HG03378 (cell line): ENCODE measurements around the gene SLC25A21.
"Not testable (repeated sequence)": the region's sequence is repeated elsewhere in the genome, so short reads cannot be mapped to it uniquely, and the experiment has no call there.

ENCODE experiments used
- ATAC-seq: cut with Tn5 transposase; IDR thresholded peaks from one replicate; pipeline ENCODE4 v1.9.1; 2021; ENCODE audit warnings: mild to moderate bottlenecking, moderate library complexity; ENCODE audit not compliant: unreplicated experiment

The SLC25A21 gene

DNA sequence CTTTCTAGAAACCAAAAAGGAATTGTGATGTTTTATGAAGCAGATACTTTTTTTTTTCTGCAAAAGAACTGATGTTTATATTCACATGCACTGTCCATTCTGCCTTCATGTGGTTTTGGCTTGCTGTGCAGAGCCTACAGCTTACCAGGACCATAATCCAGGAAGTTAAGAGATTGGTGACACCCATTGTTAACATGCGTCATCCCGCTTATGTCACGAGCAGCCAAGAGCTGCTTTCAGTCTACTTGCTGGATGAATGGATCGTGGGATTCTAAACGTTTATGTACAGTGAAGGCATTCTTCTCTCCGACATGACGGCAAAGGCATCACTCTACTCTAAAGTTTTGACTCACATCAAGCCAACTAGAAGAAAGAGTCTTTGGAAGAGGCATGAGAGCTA, 434.1 kb downstream of the SLC25A21 start:
- ATAC-seq: no peak

DNA sequence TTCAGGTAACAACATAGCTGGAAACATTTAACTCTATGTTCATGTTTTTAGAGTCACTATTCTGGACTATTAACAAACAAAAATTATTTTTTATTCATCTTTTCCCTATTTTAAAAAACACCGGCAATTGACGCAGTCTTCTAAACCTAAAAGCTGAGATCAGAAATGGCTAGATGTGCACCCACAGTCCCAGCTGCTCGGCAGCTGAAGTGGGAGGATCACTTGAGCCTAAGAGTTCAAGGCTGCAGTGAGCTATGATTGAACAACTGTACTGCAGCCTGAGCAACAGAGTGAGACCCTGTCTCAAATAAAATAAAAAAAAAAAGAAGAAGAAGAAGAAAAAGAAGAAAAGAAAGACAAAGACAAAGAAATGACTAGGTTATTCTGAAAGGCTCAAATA, 446.3 kb downstream of the SLC25A21 start:
- no peak for ATAC-seq

DNA sequence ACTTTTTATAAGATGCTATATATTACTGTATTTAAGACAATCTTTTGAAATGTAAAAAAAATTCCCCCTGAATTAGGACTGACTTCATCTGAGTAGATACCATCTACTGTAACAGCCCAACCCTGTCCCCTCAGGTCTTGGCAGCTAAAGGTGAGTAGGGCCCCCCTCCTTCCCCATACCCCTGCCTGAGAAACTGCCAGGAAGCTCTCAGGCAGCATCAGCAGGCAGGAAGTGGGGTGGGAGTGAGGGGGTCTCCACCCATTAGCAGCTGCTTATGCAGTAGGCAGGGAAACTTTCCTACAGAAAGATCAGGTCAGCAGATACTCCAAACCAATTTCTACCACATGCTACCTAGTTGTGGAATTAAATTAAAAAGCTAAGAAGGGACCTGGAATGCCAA, 448.2 kb downstream of the SLC25A21 start:
- ATAC-seq: no peak

DNA sequence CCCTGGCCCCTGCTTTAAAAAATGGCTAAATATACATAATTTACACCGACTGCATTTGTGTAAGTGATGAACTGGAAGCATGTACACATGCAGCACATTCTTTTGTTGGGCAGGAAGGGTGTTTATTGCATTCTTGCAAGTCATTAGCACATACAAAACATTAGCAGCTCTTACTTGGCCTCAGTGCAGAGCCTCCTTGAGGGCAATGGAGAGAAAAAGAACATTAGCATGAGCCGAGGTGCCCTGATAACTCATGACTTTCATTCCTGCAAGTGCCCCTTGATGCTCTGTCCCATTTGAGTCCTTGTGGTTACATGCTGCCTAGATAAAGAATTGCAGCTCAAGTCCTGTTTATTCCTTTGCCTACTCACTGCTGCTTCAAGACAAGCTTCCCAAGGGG, 448.9 kb downstream of the SLC25A21 start:
- ATAC-seq: no peak

DNA sequence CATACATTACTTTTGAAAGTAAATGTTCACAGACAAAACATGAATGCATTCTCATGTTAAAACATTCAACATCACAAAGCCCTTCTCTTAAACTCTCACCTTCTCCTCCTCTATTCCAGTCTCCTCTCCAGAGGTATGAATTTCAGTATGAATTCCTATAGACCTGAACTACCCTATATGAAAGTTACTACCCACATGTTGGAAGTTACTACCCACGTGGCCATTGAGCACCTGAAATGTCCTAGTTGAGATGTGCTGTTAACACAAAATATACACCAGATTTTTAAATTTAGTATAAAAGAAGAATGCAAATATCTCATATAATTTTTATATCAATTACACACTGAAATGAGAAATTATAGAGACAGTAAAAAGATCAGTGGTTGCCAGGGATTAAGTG, 450.5 kb downstream of the SLC25A21 start:
- no peak for ATAC-seq

DNA sequence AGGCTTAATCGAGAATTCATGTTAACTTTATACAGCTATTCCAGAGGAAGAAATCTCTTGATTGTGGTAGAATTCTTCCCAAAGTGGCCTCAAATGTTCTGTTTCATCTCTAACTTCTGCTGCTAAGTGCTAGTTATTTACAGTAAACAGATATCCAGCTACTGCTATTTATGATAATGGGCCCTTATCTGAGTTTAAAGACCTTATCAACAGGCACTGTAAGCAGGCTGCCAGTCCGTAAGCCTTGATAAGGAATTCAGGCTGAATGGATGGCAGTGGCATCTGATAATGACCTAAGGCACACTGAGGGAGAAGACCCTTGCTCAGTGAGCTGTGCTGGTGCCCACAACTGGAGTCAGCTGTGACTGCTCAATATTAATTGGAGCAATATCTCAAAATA, 451.7 kb downstream of the SLC25A21 start:
- no peak for ATAC-seq

DNA sequence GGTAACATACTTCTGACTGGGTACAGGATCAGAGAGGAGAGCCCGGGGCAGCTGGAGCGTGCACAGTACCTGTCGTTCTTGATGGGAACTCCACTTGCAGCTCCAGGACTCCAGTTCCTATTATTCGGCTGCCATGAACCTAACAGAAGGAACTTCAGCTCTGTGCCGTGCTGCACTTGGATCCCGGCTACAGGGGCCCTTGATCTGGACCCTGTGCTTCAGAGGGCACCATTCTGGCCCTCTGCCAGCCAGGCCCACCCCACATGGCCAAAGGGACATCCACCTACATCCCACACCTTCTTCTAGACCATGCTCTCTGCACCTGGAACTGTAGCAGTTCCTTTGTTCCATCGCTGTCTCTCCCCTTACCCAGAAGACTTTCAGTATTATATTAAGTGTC, 452.6 kb downstream of the SLC25A21 start:
- no peak for ATAC-seq

DNA sequence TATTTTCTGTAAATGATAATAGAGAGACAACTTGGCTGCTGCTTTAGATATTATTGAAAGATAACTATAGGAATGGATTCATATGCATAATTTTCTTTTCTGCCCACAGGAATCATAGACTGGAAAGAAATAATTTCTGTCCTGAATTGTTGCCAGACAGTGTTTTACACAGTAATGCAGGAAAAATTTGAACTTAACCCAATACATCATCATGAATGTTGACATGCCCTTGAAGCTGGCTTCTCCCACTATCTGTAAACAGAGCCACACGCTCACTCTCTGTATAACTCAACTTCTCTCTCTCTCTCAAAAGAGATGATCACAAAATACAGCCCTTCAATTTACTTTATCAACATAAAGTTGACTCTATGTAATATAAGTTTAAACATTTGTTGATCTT, 454.2 kb downstream of the SLC25A21 start:
- ATAC-seq: no peak

DNA sequence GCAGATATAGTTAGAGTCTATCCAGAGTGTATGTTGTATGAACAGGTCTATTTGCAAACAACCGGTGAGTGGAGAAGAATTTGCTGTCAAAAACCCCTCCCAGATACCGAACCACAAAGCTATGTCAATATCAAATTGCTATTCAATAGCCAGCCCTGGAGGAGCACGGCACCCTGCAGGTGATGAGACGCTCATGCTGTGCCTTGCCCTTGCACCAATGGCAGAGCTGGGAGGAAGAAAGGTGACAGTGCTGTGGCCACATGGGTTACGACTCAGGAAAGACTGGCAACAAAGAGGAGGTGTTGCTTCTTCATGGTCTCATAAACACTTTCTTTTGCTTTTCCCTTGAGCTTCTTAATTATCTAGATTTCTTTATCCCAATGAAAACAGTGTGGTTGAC, 455.0 kb downstream of the SLC25A21 start:
- no peak for ATAC-seq

DNA sequence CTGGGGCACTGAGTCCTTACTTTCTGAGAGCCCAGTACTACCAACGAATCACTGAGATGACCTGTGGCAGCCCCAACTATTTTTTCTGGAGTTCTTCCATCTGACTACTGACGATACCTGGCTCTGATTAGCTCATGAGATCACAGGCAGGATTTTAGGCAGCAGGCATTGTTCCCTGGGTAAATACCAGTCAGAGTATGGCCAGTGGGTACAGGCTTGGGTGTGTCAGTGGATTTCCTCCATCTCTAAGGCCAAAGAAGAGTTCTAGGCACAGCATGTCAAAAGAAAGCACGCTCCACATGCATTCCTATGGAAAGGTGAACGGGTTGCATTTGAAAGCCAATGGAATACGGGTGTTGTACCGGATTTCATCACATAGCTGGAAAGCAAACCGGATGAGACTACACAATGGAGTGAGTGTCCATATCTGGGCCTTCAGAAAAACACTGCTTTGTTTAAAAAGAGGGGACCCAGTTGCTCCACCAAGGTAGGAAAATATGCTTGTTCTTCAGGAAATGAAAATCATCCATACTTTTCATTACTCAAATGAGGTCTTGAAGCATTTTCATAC, 455.7 kb downstream of the SLC25A21 start:
- no peak for ATAC-seq

DNA sequence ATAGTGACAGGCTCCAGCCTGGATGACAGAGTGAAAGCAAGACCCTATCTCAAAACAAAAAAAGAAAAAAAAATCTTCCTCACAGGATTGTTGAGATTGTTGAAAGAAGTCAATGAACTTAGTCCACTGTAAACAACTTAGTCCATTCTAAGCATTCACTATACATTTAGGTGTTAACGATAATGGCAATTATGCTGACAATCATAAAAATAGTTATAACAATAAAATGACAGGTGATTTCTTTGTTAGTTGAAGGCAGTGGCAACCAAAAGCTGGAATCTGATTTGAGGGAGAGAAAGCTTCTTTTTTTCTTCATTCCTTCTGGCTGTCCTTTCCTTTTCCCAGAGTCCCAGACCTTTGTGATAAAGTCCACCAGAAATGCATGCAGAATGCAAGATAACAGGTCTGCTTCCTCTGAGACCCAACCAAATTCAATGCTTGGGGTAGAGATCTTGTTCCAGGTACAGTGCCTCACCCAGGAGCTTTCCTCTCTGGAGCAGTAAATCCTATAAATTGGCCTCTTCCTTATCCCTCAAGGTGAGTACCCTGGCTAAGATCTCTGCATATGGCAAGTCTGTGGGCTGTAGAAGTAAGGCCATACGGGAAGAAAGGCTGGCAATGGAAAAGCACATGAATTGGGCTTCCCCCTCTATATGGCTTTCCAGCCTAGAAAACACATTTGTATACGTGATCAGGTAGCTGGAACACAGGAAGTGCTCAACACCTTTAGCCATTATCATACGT, 458.3 kb downstream of the SLC25A21 start:
- ATAC-seq: no peak

DNA sequence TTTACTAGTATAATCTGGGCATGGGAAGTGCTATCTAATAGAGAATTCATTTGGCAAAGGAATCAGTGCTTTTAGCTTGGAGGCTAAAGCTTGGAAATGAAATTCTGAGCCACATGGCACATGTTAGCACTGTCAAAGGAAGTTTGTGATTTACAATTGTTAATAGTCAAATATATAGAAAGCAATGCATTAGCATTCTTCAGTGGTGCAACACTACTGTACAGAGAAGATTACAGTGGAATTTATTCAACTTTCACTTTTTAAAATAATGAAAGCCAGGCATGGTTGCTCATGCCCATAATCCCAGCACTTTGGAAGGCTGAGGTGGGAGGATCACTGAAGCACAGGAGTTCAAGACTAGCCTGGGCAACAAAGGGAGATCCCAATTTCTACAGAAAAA, 464.8 kb downstream of the SLC25A21 start:
- no peak for ATAC-seq

DNA sequence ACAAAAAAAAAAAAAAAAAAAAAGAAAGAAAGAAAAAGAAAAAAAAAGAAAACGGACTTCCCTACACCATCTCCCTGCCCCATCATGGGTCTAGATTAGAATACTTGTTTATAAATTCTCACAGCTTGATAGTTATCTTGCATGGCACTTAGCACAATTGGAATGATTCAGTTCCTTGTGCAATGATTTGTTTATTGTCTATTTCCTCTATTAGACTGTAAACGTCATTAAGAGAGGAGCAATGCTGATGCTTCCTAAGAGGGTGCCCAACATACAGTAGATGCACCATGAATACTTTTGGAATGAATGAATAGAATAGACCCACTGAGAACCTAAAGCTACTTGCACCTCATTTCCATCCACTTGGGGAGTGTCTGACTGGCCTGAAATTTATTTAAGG, 469.9 kb downstream of the SLC25A21 start:
- no peak for ATAC-seq

DNA sequence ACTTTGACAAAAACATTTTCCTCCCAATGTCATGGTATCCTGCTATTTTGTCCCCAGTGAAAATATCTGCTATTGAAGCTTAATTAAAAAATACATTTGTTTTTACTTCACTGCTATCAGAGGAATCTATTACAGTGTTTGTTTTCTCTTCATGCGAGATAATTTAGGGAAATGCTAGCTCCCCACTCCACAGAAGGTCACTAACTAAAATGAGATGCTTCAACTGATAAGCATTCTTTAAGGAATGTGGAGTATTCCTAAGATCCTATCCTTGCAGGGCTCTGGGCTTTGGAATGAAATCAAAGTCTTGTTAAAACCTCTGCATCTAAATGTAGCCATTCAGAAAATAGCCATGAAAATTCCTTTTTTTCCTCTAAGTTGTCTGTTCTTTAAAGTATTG, 471.3 kb downstream of the SLC25A21 start:
- no peak for ATAC-seq

DNA sequence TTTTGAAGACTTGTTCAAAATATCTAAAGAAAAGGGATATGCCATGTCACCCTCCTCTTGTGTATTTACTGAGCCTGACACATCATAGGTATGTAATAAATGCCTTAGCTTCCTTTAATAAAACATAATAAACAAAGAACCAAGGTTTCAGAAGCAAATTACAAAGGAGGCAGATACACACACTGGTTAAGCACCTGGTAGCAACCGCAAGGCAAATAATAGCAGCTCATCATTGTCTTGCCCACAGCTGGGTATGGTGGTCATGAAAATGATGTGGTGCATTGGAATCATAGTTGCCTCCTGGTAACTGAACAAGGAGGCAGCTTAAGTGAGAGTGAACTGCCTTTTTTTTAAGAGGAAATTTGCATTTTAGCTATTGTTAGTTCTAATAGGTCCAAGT, 471.8 kb downstream of the SLC25A21 start:
- ATAC-seq: no peak

DNA sequence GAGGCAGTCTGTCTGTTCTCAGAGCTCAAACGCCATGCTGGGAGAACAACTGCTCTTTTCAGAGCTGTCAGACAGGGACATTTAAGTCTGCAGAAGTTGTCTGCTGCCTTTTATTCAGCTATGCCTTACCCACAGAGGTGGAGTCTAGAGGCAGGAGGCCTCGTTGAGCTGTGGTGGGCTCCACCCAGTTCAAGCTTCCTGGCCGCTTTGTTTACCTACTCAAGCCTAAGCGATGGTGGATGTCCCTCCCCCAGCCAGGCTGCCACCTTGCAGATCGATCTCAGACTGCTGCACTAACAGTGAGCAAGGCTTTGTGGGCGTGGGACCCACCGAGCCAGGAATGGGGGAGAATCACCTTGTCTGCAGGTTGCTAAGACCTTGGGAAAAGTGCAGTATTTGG, 473.0 kb downstream of the SLC25A21 start:
- not testable (repeated sequence) for ATAC-seq

DNA sequence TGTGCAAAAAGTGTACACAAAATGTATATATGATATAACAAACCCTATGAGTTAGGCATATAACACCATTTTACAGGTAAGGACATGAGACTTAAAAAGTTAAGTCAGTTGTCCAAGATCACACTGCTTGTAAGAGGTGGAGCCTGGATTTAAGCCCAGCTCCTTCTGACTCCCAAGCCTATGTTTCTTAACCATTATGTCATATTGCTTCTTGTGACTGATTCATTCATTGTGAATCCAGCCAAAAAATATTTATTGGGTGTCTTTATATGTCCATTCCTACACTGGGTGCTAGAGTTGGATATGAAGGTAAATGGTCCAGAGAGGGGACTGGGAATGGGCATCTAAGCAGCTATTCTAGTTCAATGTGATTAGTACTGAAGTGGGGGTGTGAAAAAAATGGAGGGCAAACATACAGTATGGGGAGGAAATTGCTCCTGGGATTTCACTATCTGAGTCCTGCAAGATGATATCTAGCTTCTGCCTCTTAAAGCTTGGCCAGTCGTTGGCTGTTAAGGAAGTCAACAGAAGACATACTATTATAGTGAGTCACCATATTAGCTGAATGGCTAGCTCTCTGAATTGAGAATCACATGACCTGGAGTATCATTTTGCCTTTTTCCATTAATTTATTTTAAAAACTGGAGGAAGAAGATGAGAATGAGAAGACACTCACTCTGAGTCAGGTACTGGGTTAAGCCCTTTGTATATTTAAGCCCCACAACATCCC, 481.9 kb downstream of the SLC25A21 start:
- no peak for ATAC-seq

DNA sequence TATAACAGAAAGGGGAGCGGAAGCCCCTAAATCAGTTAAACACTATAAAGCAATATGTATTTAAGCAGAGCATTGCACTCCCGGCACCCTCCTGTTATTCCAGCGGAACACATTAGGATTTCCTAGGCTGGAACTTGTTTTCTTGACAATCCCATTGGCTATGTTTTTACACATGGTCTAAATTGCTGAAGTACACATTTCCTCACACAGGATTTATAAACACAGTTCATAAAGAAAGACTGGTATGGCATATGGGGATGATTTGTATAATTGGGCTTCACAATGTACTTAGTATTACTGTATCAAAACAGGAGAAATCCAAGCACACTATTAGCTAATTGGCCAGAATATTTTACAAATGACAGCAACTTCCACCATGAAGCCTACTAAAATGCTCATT, 487.5 kb downstream of the SLC25A21 start:
- ATAC-seq: no peak

DNA sequence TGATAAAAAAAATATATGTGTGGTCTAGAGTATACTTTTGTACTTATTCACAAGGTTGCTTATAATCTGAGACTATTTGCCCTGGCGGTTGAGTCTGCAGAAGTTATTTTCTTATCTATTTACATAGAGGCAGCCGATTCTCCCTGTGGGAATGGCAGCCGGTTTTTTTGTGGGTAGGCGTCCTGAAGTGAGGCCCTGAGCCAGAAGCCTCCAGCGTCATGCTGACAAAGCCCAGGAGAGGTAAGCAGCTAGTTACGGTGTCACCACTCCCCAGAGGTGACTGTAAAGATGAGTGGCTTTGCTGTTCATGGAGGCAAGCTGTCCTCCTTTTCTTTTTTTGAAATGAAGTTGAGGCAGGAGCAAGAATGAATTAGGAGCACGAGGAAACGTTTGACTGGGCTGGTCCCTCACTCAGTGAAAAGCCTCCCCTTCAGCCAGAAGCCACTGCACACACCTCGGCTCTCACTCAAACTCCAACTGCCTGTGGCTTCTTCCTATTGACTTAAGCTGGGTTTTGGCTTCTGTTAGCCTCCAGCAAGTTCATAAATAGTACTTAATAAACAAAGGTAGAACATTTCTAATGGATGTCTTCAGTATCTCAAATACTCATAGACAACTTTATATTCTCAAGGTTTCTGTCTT, 489.2 kb downstream of the SLC25A21 start:
- ATAC-seq: no peak

DNA sequence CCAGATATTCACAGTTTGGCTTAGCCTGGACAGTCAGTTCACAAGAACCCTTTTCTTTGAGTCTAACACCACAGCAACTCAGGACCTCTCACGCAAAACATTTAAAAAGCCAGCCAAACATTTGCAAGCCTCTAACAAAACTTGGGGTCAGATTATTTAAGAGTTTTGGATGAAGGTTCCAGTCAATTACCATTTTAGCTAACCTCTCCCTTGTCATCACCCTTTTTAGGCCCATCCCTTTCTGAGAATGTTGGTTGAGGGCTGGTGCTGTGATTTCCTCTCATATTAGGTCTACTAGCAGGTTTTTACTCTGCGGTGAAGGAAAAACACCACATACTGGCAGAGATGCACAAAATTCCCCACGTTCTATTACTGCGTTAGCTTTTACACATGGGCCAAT, 490.1 kb downstream of the SLC25A21 start:
- no peak for ATAC-seq

DNA sequence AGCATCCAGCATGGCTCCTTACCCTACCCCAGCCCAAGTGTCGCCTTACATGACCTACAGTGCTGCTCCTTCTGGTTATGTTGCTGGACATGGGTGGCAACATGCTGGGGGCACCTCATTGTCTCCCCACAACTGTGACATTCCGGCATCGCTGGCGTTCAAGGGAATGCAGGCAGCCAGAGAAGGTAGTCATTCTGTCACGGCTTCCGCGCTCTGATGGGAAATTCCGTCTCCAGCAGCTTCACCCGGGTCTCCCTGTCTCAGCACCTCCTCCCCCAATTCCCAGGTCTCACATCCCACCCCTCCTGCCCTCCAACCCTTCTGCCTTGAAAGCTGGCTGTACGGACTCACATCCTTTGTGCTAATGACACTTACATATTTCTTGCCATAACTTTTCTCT, 496.2 kb downstream of the SLC25A21 start:
- ATAC-seq: no peak

DNA sequence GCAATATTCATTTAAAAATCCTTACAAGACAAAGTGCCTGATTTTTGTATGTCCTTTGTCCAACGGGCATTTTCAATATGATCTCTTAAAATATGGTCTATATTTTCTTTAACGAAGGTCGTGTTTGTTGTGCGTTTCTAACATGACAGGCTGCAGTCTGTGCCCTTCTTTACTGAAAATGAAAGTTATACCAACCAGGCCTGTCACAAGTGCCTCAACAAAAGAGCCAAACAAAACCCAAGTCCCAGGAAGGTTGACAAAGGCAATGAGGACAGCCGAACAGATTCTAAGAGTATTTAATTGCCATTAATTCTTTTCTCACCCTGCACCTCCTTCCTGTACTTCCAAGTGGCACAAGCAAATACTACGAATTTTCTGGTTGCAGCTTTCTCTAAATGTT, 496.8 kb downstream of the SLC25A21 start:
- ATAC-seq: no peak
